Measurements from ENCODE around the gene KRT38. TPM values are rescaled to one million over a fixed set of nuclear protein-coding genes. Genes with fewer than 3 reads are reported as not detected.

Gene KRT38
- total and polyA plus RNA-seq, 4 donors, result not detected

GRCh38 chr17:41480581-41480980, 39.8 kb upstream of the KRT38 start:
- Histone ChIP-seq H3K4me1 (ENCODE audit: control insufficient read depth in 4 of 4, insufficient read depth in 4 of 4, low read length in 3 of 4) (no peaks in the 10 kb centered on the region), H3K4me3 (ENCODE audit: low read depth in 1 of 3, low read length in 3 of 3) (no peak overlapping the region), H3K27ac (ENCODE audit: low read depth in 1 of 2, low read length in 2 of 2) (no peak overlapping the region), H3K9me3 (ENCODE audit: control insufficient read depth in 4 of 4, low read length in 3 of 4) (no peaks in the 10 kb centered on the region), H3K27me3 (ENCODE audit: control insufficient read depth in 4 of 4, insufficient read depth in 4 of 4, low read length in 3 of 4) (no peaks in the 10 kb centered on the region), H3K9ac (ENCODE audit: low read depth in 1 of 2, low read length in 2 of 2) (no peak overlapping the region), H3K36me3 (ENCODE audit: control insufficient read depth in 4 of 4, insufficient read depth in 3 of 4, low read depth in 1 of 4, low read length in 3 of 4) (no peaks in the 10 kb centered on the region)
- 94% methylated on average over 10 of the region's 10 CpGs for WGBS
- no peak for DNase-seq (ENCODE audit: low spot score)
- no peak for TF ChIP-seq FOXA2 (IDR thresholded peaks at IDR 0.05)
- TF ChIP-seq SP1 (IDR thresholded peaks at IDR 0.05), result no peak
- TF ChIP-seq REST (IDR thresholded peaks at IDR 0.05), result no peak
- no peak for TF ChIP-seq FOXA1 (IDR thresholded peaks at IDR 0.05)
- TF ChIP-seq EGR1 (IDR thresholded peaks at IDR 0.05; ENCODE audit: low read depth in 2 of 2), result no peak
- TF ChIP-seq RAD21 (IDR thresholded peaks at IDR 0.05), result no peak
- no peak for TF ChIP-seq YY1 (IDR thresholded peaks at IDR 0.05)
- no peak for TF ChIP-seq GABPA (IDR thresholded peaks at IDR 0.05 in 1 of 2, conservative IDR thresholded peaks at IDR 0.05 in 1 of 2)
- TF ChIP-seq, protein P1, sequence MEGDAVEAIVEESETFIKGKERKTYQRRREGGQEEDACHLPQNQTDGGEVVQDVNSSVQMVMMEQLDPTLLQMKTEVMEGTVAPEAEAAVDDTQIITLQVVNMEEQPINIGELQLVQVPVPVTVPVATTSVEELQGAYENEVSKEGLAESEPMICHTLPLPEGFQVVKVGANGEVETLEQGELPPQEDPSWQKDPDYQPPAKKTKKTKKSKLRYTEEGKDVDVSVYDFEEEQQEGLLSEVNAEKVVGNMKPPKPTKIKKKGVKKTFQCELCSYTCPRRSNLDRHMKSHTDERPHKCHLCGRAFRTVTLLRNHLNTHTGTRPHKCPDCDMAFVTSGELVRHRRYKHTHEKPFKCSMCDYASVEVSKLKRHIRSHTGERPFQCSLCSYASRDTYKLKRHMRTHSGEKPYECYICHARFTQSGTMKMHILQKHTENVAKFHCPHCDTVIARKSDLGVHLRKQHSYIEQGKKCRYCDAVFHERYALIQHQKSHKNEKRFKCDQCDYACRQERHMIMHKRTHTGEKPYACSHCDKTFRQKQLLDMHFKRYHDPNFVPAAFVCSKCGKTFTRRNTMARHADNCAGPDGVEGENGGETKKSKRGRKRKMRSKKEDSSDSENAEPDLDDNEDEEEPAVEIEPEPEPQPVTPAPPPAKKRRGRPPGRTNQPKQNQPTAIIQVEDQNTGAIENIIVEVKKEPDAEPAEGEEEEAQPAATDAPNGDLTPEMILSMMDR (IDR thresholded peaks at IDR 0.05; ENCODE audit: low read depth, low read length, missing input control), result no peak
- no peak for TF ChIP-seq ATF3 (IDR thresholded peaks at IDR 0.05)
- TF ChIP-seq JUND (IDR thresholded peaks at IDR 0.05), result no peak
- TF ChIP-seq, protein P2, sequence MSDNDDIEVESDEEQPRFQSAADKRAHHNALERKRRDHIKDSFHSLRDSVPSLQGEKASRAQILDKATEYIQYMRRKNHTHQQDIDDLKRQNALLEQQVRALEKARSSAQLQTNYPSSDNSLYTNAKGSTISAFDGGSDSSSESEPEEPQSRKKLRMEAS (IDR thresholded peaks at IDR 0.05), result no peak
- no peak for TF ChIP-seq TAF1 (conservative IDR thresholded peaks at IDR 0.05)
- no peak for TF ChIP-seq NR2F2 (IDR thresholded peaks at IDR 0.05)
- TF ChIP-seq HNF4A (conservative IDR thresholded peaks at IDR 0.05), result no peak
- TF ChIP-seq HNF4G (IDR thresholded peaks at IDR 0.05), result no peak
- no peak for TF ChIP-seq ZBTB33 (IDR thresholded peaks at IDR 0.05)
- no peak for TF ChIP-seq RXRA (IDR thresholded peaks at IDR 0.05)
